Measurements from ENCODE around the gene RAB5IF. TPM values are rescaled to one million over a fixed set of nuclear protein-coding genes. Genes with fewer than 3 reads are reported as not detected.
"Not testable (repeated sequence)": the region's sequence is repeated elsewhere in the genome, so short reads cannot be mapped to it uniquely, and the experiment has no call there.

RAB5IF gene
- total RNA-seq, 1 donor from 2014 or later: 65.2 TPM

- no peak for TF ChIP-seq CTCF (IDR thresholded peaks at IDR 0.05)
- peaks cover 5% of the 10 kb centered on the region for H3K4me1 Mint-ChIP-seq (ENCODE audit: unreplicated experiment)
- H3K27ac Mint-ChIP-seq (ENCODE audit: unreplicated experiment): no peak overlapping the region
- no peak overlapping the region for H3K4me3 Mint-ChIP-seq (ENCODE audit: unreplicated experiment)
- no peaks in the 10 kb centered on the region for H3K36me3 Mint-ChIP-seq (ENCODE audit: unreplicated experiment)
- no peaks in the 10 kb centered on the region for H3K9me3 Mint-ChIP-seq (ENCODE audit: unreplicated experiment)
- DNase-seq (ENCODE audit: extremely low spot score, unreplicated experiment): no peak
- no peaks in the 10 kb centered on the region for H3K27me3 Mint-ChIP-seq (ENCODE audit: unreplicated experiment)
These were observed 27.1 kb downstream of the RAB5IF start for GRCh38 chr20:36632487-36633284.

- Mint-ChIP-seq H3K4me3 (ENCODE audit: unreplicated experiment) (no peak overlapping the region), H3K27me3 (ENCODE audit: unreplicated experiment) (no peaks in the 10 kb centered on the region), H3K27ac (ENCODE audit: unreplicated experiment) (no peak overlapping the region), H3K4me1 (ENCODE audit: unreplicated experiment) (peaks cover 5% of the 10 kb centered on the region), H3K36me3 (ENCODE audit: unreplicated experiment) (no peaks in the 10 kb centered on the region), H3K9me3 (ENCODE audit: unreplicated experiment) (no peaks in the 10 kb centered on the region)
- no peak for DNase-seq (ENCODE audit: extremely low spot score, unreplicated experiment)
- no peak for TF ChIP-seq CTCF (IDR thresholded peaks at IDR 0.05)
These were observed 27.8 kb downstream of the RAB5IF start for GRCh38 chr20:36633285-36633772.

- H3K4me1 Mint-ChIP-seq (ENCODE audit: unreplicated experiment): peaks cover 5% of the 10 kb centered on the region
- no peak for TF ChIP-seq CTCF (IDR thresholded peaks at IDR 0.05)
- DNase-seq (ENCODE audit: extremely low spot score, unreplicated experiment): no peak
- H3K4me3 Mint-ChIP-seq (ENCODE audit: unreplicated experiment): no peak overlapping the region
- H3K27me3 Mint-ChIP-seq (ENCODE audit: unreplicated experiment): no peaks in the 10 kb centered on the region
- H3K36me3 Mint-ChIP-seq (ENCODE audit: unreplicated experiment): no peaks in the 10 kb centered on the region
- H3K27ac Mint-ChIP-seq (ENCODE audit: unreplicated experiment): no peak overlapping the region
- no peaks in the 10 kb centered on the region for H3K9me3 Mint-ChIP-seq (ENCODE audit: unreplicated experiment)
These were observed 28.8 kb downstream of the RAB5IF start for GRCh38 chr20:36634342-36634741.

GRCh38 chr20:36638876-36639400, 33.4 kb downstream of the RAB5IF start:
- not testable (repeated sequence) for H3K36me3 Mint-ChIP-seq (ENCODE audit: unreplicated experiment); H3K27ac Mint-ChIP-seq (ENCODE audit: unreplicated experiment); H3K4me3 Mint-ChIP-seq (ENCODE audit: unreplicated experiment); H3K27me3 Mint-ChIP-seq (ENCODE audit: unreplicated experiment); H3K4me1 Mint-ChIP-seq (ENCODE audit: unreplicated experiment); H3K9me3 Mint-ChIP-seq (ENCODE audit: unreplicated experiment); DNase-seq (ENCODE audit: extremely low spot score, unreplicated experiment)

GRCh38 chr20:36641506-36641843, 35.9 kb downstream of the RAB5IF start:
- no peak for DNase-seq (ENCODE audit: extremely low spot score, unreplicated experiment)
- no peak for TF ChIP-seq CTCF (IDR thresholded peaks at IDR 0.05)
- Mint-ChIP-seq H3K27me3 (ENCODE audit: unreplicated experiment) (no peaks in the 10 kb centered on the region), H3K4me3 (ENCODE audit: unreplicated experiment) (no peak overlapping the region), H3K4me1 (ENCODE audit: unreplicated experiment) (no peaks in the 10 kb centered on the region), H3K9me3 (ENCODE audit: unreplicated experiment) (no peaks in the 10 kb centered on the region), H3K27ac (ENCODE audit: unreplicated experiment) (no peak overlapping the region), H3K36me3 (ENCODE audit: unreplicated experiment) (no peaks in the 10 kb centered on the region)

Measured in osteocyte (in vitro differentiated cells).